ENCODE data around the gene MAP3K10. TPM values are rescaled to one million over a fixed set of nuclear protein-coding genes. Genes with fewer than 3 reads are reported as not detected.
"Not testable (repeated sequence)": the region's sequence is repeated elsewhere in the genome, so short reads cannot be mapped to it uniquely, and the experiment has no call there.

The MAP3K10 gene
- total RNA-seq, 1 donor: 8.3 TPM

DNA sequence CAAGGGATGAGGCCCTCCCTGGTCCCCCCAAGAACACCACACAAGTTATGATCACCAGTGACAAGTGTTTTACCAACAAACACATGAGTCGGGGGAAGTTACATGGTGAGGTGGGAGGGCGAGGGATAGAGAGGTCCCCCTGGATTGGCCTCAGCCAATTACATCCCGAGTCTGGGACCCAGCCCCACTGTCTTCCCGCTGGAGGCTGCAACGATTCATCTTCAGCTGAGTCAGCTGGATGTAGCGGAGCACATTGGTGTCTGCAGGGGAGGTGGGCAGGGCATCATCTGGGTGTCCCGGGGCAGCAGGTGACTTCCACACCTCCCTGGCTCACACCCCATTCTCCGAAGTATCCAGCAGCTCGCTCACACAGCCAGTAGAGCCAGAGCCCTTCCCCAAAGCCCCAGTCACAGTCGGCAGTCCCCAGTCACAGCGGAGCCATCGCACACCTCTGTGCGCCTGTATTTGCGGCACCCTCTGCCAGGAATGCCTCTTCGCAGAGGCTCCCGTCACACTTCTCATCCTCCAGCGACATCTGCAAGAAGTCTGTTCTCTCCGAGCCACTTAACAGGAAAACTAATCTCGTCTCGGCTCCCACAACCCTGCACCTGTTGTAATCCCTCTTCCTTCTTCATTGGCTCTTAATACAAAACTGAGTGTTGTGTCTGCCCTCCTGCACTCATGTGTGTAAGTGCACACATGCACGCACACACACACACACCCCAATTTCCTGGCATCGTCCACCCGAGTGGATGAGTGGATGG, 25.0 kb downstream of the MAP3K10 start:
- no peak for DNase-seq (ENCODE audit: low read depth in 2 of 3, low spot score in 2 of 3)

DNA sequence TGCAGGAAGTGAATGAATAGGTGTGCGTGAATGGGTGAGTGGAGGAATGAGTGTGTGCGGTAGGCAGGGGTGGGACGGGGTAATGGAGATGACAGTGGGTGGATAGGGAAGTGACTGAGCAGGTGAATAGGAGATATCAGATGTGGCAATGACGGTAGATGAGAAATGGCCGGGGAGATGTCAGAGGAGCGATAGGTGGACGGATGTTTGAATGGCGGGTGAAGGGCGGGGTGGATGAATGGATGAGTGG, 25.5 kb downstream of the MAP3K10 start:
- no peak for DNase-seq (ENCODE audit: low read depth in 2 of 3, low spot score in 2 of 3)

DNA sequence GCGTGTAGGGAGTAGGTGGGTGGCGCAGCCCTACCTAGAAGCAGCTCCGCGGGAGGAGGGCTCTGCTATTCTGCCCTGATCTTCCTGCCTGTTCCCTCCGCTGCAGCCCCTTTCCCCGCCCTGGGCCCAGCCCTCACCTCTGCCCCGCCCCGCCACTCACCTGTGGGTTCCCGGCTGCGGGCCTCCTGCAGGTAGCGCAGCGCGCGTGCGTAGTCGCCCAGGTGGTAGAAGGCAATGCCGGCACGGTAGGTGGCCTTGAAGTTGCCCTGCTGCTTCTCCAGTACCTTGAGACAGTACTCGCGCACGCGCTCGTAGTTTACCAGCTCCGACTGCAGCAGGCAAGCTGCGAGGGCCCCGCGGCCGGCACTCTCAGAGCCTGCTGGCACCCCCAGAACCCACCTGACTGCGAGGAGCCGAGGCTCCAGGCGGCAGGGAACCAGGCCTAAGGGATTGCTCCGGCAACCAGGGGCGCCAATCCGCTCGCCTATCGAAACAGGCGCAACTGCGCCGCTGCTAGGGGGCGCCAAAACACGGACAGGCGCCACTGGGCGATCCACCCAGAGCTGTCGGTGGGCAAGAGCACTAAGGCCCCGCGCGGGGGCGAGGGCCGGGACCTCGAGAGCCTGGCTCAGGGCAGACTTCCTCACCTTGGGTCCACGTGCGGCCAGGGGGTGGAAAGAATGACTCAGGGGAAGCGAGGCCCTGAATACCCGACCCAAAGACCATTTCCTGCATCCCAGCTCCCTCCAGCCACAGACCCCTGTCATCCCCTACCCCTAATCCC, 26.0 kb downstream of the MAP3K10 start:
- peak in 2 of 3 donors; percentile 33 to 39 for DNase-seq (ENCODE audit: low read depth in 2 of 3, low spot score in 2 of 3)

DNA sequence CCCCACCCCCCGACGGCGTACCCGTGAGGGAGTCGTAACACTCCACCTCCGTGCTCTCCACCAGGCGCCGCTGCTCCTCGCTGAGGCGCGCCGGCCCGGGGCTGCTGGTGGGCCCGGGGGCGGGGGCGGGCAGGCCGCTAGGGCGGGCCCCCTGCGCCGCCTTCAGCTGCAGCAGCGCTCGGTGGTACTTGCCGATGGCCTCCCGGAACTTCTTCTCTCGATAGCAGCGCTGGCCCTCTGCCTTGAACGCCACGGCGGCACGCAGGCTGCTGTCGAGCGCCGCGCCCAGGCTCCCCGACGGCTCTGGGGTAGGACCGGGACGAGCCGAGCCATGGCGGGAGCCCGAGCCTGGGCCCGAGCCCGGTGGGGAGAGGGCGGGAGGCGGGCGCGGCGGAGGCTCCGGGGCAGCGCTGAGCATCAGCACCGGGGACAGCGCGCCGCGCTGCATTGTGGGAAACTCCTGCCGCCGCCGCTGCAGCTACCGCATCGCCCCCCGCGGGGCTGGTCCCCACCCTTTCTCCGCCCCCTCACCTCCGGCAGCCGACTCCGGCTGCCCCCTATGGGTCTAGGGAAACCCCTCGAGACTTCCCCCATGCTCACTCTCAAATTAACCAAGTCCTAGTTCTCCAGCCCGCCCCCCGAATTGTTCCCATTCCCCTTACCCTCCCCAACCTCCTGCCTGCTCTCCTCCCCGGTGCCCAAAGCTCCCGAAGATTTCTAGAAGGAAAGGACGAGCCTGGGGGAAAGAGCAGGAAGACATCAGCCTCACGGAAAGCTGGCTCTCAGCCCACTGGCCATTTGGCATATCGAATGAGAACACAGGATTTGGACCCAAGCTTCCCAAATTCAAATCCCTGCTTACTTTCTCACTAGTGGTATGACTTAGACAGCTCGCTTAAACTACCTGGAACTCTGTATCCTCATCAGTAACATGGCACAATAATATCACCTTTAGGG, 27.0 kb downstream of the MAP3K10 start, which contains the start of gene TTC9B:
Gene TTC9B (minus strand): TSS at position 451 of the 957 bp plus-strand sequence. CDS start 3 bp downstream, at position 448.
- DNase-seq (ENCODE audit: low read depth in 2 of 3, low spot score in 2 of 3): peak in 2 of 3 donors; percentile 69 to 73

DNA sequence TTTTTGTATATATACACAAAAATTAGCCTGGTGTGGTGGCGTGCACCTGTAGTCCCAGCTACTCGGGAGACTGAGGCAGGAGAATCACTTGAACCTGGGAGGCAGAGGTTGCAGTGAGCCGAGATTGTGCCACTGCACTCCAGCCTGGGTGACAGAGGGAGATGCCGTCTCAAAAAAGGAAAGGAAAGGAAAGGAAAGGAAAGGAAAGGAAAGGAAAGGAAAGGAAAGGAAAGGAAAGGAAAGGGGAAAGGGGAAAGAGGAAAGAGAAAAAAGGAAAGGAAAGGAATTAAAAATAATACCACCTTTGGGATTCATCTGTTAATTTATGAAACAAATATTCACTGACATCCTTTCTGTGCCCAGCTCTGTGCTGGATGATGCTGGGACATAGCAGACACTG, 27.8 kb downstream of the MAP3K10 start:
- DNase-seq (ENCODE audit: low read depth in 2 of 3, low spot score in 2 of 3): not testable (repeated sequence)

DNA sequence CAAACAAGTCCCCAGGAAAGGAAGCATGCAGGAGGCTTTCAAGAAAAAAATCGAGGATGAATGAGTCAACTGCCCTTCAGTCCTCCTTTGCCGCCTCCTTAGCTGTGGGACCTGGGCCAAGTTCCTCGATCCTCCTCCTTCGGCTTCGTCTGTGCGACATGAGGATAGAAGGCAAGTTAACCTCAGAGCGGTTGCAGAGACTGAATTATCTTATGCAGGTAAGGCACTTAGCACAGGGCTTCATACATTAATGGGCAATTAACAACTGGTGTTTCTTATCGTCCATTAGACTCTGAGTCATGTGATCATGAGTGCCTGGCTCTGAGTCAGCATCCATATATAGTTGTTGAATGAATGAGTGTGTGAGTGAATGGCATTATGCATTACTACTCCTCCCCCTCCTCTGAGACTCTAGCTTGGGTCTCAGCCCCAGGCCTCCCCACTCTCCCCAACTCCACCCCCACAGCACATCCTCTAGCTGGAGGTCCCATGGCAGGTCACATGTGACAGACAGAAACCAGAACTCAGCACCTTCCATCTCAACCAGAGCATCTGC, 28.6 kb downstream of the MAP3K10 start:
- no peak for DNase-seq (ENCODE audit: low read depth in 2 of 3, low spot score in 2 of 3)

DNA sequence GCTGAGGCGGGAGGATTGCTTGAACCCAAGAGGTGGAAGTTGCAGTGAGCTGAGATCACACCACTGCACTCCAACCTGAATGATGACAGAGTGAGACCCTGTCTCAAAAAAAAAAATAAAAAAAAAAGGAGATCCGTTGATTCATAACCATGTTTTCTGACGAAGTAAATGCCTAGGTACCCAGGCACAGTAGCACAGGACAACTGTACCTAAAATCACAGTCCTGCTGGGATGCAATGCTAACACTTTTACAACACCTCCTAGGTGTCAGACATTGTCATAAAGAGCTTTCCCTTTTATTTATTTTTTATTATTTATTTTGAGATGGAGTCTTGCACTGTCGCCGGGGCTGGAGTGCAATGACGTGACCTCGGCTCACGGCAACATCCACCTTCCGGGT, 29.4 kb downstream of the MAP3K10 start:
- DNase-seq (ENCODE audit: low read depth in 2 of 3, low spot score in 2 of 3): no peak

DNA sequence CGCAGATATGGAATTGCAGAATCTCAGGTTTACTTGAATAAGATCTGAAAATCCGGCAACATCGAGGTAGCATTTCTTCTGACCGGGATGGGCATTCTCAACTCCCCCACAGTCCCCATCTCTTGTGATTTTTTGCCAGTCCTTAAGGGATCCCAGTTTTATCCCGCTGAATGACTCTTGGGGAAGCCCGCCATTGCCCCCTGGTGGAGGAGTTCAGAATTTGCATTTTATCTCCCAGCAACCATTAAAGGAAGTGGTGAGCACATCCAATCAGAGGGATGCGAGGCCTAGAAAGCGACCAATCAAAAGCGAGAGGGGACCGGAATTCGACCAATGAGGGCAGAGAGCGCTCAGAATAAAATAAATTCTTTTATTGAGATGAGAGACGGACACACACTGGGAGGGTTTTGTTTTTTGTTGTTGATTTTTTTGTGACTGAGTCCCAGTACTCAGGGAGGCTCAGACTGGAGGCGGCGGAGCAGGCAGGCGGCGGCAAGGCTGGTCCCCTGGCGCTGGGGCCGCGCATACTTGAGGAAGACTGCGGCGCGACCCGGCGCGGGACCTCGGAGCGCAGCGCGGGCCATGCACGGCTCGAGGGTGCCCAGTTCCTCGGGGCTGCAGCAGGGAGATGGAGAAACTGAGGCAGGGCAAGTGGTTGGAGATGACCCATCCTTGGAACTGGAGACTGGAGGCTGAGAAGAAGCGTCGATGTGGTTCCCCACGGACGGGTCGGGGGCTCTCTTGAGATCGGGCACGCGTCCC, 30.8 kb downstream of the MAP3K10 start:
- peak; percentile 59 to 95 (median 88) for DNase-seq (ENCODE audit: low read depth in 2 of 3, low spot score in 2 of 3)

DNA sequence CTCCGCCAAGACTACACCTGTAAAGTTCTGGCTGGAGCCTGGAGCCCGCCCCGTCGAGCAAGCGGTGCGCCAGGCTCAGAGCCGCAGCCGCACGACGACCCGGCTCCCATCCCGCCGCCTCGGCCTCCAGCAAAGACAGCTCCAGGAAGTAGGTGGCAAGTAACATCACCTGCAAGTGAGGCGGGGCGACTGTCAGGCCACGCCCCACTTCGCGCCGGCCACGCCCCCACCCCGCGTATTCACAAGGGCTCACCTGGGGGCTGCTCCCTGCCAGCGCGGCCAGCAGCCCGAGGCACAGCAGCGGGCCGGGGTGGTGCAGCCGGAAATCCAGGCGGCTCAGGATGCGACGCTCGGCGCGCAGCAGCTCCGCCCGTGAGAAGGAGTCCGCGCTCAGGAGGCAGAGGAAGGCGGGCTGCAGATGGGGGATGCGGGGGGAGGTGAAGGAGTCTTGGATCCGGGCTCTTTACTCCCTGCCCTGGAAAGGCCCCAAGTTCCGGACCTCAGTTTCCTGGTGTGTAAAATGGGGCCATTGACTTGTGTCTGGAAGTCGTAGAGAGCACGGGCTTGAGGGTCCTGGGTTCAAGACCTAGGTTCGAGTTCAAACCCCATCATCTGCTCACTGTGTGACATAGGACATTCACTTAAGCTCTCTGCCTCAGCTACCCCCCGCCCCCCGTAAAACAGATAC, 32.1 kb downstream of the MAP3K10 start:
- DNase-seq (ENCODE audit: low read depth in 2 of 3, low spot score in 2 of 3): no peak

DNA sequence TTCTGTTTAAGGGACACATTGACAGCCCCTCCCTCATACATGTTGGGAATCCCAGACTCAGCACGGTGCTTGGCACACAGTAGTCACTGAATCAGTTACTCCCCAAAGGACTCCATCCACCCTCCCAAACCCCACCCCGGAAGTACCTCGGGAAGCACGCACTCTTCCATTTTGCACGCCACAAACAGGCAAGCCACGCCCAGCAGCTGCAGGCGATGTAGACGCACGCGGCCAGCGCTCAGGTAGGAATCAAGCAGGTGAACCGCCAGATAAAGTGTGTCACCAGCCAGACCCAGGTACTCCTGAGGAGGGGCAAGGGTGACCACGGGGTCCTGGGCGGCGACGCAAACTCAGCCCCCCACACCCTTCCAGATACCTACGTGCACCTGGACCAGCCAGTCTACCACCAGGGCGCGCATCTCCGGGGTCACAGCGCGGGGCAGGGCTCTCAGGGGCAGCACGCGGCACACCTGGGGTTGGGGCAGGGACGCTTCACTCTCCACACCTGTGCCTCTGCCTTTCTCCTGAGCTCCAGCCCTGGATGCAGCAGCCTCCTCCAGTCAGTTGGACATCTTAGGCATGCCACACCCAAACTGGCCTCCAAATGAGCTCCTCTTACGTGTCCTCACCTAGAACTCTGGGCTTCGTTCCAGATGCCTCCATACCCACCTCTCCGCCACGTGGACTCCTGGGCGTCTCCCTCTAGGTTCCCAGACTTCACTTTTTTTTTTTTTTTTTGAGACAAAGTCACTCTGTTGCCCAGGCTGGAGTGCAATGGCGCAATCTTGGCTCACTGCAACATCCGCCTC, 33.3 kb downstream of the MAP3K10 start:
- no peak for DNase-seq (ENCODE audit: low read depth in 2 of 3, low spot score in 2 of 3)

DNA sequence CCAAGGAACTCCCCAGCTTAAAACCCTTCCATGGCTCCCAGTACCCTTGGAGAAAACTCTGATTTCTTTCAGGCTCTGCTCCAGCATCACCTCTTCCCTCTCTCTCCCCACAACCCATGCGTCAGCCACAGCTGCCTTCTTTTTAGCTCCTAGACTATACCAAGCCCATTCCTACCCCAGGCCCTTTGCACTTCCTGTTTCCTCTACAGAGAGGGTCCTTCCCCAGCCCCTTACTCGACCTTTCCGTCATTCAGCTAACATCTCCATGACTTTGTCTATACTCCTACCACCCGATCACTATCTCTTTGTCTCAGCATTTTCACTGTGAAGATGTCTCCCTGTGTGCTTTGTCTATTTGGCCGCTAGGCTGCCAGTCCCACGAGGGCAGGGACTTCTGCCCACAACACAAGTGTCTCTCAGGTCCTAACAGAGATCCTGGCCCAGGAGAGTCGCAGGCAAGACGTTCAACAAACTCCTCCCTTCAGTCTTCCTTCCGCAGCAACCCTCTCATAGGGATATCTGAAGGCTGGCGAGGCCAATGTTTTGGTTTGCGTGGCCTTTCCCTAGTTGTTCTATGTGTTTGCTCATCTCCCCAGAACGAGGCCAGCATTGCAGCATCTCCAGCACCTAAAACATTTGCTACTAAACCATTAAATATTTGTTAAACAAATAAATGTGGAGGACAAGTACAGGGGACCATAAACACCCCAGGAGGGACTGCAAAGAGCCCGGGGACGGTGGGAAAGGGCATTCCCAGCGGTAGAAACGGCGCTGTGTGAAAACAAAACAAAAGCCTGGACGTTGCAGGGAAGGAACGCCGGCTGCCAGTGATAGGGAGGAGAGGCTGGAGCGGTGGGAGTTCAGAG, 34.4 kb downstream of the MAP3K10 start:
- no peak for DNase-seq (ENCODE audit: low read depth in 2 of 3, low spot score in 2 of 3)

DNA sequence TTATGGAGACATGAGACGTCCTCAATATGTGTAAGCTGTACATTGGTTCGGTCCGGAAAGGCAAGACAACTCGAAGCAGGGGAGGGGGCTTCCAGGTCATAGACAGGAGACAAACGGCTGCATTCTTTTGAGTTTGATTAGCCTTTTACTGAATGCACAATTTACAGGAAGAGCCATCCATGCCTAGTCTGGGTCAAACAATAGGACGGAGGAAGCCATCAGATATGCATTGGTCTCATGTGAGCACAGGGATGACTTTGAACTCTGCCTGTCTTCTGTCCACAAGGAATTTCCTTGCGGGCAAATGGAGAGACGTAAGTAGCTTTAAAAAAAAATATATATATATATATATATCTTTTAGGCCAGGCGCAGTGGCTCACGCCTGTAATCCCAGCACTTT, 37.1 kb downstream of the MAP3K10 start:
- DNase-seq (ENCODE audit: low read depth in 2 of 3, low spot score in 2 of 3): no peak

DNA sequence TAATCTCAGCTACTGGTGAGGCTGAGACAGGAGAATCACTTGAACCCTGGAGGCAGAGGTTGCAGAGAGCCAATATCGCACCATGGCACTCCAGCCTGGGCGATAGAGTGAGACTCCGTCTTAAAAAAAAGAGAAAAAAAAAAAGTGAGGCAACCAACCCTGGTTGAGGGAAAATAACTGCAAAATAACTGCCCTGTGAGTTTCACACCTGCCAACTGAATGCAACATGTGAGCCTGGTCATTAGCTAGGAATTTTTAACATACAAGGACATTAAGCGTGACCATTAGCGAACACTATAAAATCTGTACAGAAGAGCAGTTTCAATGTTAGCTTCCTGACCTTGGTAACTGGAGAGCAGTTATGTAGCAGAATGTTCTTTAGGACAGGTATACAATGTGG, 37.6 kb downstream of the MAP3K10 start:
- DNase-seq (ENCODE audit: low read depth in 2 of 3, low spot score in 2 of 3): no peak

DNA sequence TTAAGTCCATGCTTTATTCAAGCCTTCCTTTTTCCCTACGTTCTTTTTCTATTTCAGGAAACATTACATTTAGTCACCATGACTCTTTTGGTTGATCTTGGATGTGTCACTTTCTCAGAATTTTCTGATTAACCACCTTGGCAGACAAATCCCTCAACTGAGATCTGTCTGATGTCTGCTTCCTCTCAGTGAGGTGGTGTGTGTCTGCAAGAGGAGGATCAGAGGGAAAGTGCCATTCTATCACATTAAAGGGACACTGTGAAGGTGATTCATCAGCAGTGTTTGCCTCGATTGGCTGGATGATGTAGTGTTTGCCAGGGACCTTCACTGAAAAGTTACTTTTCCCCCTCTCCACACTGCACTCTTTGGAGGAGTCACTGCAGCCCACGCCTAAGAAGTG, 38.3 kb downstream of the MAP3K10 start:
- no peak for DNase-seq (ENCODE audit: low read depth in 2 of 3, low spot score in 2 of 3)

DNA sequence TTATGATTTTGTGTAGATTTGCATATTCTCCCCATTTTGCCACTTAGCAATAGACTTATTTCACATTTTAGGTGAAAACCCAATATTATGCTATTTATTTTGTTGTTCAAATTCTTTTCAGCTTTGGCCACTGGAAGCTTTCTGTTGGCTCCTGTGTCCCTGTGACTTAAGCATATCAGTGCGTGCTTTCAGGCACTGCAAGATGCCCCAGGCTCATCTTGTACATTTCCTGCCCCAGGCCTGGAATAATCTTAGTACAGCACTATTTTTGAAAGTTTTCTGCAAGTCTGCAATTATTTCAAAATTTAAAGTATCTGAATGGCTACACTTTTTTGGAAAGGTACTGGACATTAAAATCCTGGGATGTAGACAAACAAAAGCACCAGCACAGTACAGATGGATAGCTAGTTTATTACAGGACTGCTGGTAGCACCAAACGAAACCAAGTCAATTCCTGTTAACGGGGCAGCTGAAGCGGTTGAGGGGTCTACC, 38.7 kb downstream of the MAP3K10 start:
- DNase-seq (ENCODE audit: low read depth in 2 of 3, low spot score in 2 of 3): no peak

DNA sequence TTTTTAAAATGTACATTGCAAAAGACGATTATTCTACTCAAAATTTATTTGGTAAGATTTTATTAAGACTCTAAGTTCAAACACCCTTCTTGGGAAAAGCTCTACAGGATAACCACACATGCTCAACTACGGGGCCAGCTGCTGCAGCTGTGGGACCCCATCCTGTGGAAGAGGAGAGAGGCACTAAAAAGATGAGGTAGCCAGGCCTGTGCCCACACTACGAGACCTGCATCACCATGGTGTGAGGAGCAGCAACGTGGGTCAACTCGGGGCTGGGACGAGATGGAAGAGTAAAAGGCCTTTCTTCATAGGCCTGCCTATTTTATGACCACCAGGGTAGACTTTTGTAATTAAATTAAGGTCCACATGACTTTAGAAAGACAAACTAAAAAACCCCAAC, 39.8 kb downstream of the MAP3K10 start:
- DNase-seq (ENCODE audit: low read depth in 2 of 3, low spot score in 2 of 3): no peak
